Measurements from ENCODE around the gene HMGN2. TPM values are rescaled to one million over a fixed set of nuclear protein-coding genes. Genes with fewer than 3 reads are reported as not detected.

The HMGN2 gene
- polyA plus RNA-seq, 3 donors: 1,010 to 1,265 (median 1,224) TPM

GRCh38 chr1:26470878-26471497, 1.3 kb upstream of the HMGN2 start:
- no peak for DNase-seq (ENCODE audit: extremely low read depth in 1 of 11, low read depth in 9 of 11, low spot score in 4 of 11)

- DNase-seq (ENCODE audit: extremely low read depth in 1 of 11, low read depth in 9 of 11, low spot score in 4 of 11): peak in 10 of 11 donors; percentile 38 to 70 (median 61)
Measured at GRCh38 chr1:26471498-26472319, 531 bp upstream of the HMGN2 start.

- DNase-seq (ENCODE audit: extremely low read depth in 1 of 11, low read depth in 9 of 11, low spot score in 4 of 11): peak; percentile 81 to 93 (median 88)
Measured at GRCh38 chr1:26472901-26473845, 933 bp downstream of the HMGN2 start.

DNA sequence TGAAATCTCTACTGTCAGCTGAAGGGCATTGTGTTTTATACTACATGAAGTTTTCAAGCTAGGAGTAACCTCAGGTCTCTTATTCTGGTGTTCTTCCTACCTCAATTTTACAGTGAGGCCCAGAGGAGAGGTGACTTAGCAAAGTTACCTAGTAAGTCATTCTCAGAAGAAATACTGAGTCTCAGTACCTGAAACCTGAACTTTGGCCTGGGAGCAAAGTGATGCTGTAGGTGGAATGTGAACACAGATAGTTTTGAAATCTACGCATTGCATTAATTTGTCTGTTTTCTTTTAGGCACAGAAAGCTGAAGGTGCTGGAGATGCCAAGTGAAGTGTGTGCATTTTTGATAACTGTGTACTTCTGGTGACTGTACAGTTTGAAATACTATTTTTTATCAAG, 2.6 kb downstream of the HMGN2 start:
- DNase-seq (ENCODE audit: extremely low read depth in 1 of 11, low read depth in 9 of 11, low spot score in 4 of 11): no peak

DNA sequence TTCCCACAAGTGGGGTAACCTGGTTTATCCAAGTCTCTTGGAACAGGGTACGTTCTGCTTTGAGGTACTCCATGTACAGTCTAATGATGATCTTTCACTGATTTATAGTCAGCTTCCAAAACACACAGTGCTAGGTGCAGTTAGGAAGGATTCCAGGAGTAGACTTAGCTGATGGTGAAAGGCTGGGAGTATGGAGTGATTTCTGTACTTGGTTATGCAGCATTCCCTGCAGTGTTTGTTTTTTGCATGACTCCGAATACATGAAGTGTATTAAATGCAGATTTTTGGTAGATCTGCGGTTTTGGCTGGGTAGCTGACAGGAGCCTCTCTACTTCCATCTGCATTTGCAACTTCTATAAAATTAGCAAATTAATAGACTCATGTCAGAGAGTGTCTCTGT, 3.7 kb downstream of the HMGN2 start:
- no peak for DNase-seq (ENCODE audit: extremely low read depth in 1 of 11, low read depth in 9 of 11, low spot score in 4 of 11)

DNA sequence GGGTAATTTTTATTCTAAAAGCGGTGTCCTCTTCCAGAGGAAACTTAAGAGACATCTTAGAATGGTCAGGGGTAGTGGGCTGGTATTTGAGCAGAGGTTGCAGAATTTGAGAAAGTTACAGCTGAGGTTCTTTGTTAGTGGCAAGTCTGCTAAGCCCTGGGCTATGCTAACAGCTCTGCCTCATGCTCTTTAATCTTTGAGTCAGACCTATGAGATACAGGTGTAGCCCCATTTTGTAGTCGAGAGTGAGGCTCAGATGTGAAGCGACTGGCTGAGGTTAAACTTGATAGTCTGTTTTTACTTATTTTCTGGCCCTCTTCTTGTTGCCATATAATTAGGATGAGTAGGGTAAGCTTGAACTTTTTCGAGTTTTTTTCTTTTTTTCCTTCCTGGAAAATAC, 4.7 kb downstream of the HMGN2 start:
- no peak for DNase-seq (ENCODE audit: extremely low read depth in 1 of 11, low read depth in 9 of 11, low spot score in 4 of 11)

- no peak for DNase-seq (ENCODE audit: extremely low read depth in 1 of 11, low read depth in 9 of 11, low spot score in 4 of 11)
Measured at GRCh38 chr1:26477446-26478152, 5.4 kb downstream of the HMGN2 start.

- no peak for DNase-seq (ENCODE audit: extremely low read depth in 1 of 11, low read depth in 9 of 11, low spot score in 4 of 11)
Measured at GRCh38 chr1:26478159-26478558, 5.9 kb downstream of the HMGN2 start.

GRCh38 chr1:26478988-26479387, 6.7 kb downstream of the HMGN2 start:
- no peak for DNase-seq (ENCODE audit: extremely low read depth in 1 of 11, low read depth in 9 of 11, low spot score in 4 of 11)

- no peak for DNase-seq (ENCODE audit: extremely low read depth in 1 of 11, low read depth in 9 of 11, low spot score in 4 of 11)
Measured at GRCh38 chr1:26482921-26483320, 10.7 kb downstream of the HMGN2 start.

GRCh38 chr1:26483980-26484379, 11.7 kb downstream of the HMGN2 start:
- no peak for DNase-seq (ENCODE audit: extremely low read depth in 1 of 11, low read depth in 9 of 11, low spot score in 4 of 11)

DNA sequence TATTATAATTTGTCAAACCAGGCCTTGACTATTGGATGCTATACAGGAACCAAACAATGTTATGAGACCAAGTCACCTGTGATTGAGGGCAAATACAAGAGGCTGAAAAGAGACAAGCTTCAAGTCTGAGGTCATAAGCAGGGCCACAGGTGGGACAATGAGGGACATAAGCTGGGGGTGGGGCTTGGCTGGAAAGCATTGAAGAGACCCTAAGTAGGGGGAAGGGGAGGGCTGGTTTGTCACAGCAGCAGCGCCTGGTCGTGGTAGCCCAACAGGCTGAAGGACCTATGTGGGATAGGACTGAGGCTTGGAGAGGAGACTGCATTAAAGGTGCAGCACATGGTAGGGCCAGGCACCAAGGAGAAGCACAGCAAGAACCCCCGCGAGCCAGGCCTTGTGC, 17.9 kb downstream of the HMGN2 start:
- no peak for DNase-seq (ENCODE audit: extremely low read depth in 1 of 11, low read depth in 9 of 11, low spot score in 4 of 11)

DNA sequence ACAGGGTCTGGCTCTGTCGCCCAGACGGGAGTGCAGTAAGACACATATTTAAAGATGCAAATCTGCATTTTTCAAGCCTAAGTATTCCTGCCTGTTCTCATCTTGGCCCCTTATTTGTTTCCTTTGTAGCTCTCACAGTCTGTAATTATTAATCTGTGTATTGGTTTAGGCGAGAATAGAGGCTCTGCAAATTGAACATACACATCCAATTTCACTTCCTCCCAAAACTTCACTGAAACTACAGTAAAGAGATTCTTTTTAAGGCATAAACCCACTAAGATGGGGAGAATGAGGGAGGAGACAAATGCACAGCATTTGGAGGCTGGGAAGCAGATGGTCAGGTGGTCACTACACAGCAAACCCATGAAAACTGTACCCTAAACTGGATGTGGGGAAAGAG, 21.0 kb downstream of the HMGN2 start:
- DNase-seq (ENCODE audit: extremely low read depth in 1 of 11, low read depth in 9 of 11, low spot score in 4 of 11): no peak

DNA sequence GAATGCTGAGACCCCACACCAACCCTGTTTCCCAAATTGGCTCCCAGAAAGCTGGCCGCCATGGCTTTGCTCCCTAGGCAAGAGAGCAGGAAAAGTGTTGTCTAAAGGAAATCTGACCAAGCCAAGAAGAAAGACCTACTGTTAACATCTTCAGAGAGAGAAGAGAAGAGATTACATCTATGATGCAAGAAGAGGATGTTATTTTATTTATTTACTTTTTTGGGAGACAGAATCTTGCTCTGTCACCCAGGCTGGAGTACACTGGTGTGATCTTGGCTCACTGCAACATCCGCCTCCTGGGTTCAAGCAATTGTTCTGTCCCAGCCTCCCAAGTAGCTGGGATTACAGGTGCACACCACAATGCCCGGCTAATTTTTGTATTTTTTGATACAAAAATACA, 21.7 kb downstream of the HMGN2 start:
- DNase-seq (ENCODE audit: extremely low read depth in 1 of 11, low read depth in 9 of 11, low spot score in 4 of 11): no peak

- DNase-seq (ENCODE audit: extremely low read depth in 1 of 11, low read depth in 9 of 11, low spot score in 4 of 11): peak in 8 of 11 donors; percentile 22 to 63 (median 52)
Measured at GRCh38 chr1:26496861-26497260, 24.6 kb downstream of the HMGN2 start.

- no peak for DNase-seq (ENCODE audit: extremely low read depth in 1 of 11, low read depth in 9 of 11, low spot score in 4 of 11)
Measured at GRCh38 chr1:26498894-26499293, 26.7 kb downstream of the HMGN2 start.

DNA sequence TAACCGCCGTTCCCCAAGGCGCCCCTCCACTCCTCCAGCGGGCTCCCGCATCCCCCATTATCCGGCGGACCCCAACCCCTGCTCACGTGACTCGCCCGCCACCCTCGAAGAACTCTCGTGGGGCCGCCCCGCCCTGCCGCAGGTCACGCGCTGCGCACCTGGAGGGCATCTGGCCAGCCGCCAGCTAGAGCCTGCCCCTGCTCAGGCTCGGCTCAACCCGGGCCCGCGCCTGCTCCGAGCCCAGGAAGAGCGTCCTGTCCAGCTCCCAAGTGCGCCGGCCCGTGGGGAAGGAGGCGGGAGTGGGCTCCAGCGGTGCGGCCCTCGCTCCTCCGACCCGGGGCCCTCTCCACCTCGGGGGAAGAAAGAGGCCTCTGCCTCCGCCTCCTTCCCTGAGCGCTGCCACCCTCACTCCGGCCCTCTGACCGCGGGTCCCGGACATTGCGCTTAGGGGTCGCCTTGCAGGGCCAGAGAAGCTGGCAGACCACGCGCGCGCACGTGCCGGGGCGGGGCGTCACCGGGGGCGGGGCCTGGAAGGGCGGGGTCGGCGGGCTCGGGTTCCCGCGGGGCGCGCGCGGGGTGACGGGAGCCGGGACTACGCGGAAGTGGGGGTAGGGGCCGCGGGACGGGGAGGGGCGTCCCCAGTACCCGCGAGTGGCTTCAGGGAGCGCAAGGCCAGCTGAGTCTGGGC, 28.4 kb downstream of the HMGN2 start:
- peak; percentile 17 to 86 (median 79) for DNase-seq (ENCODE audit: extremely low read depth in 1 of 11, low read depth in 9 of 11, low spot score in 4 of 11)

- DNase-seq (ENCODE audit: extremely low read depth in 1 of 11, low read depth in 9 of 11, low spot score in 4 of 11): peak in 1 of 11 donors; percentile 39
Measured at GRCh38 chr1:26510711-26511110, 38.5 kb downstream of the HMGN2 start.
